GM18868 (cell line): ENCODE data around the gene LMNTD1.
"Not testable (repeated sequence)": the region's sequence is repeated elsewhere in the genome, so short reads cannot be mapped to it uniquely, and the experiment has no call there.

Experiments
- ATAC-seq: cut with Tn5 transposase; IDR thresholded peaks from one replicate; pipeline ENCODE4 v1.9.1; 2021; ENCODE audit warnings: mild to moderate bottlenecking, moderate library complexity; ENCODE audit not compliant: unreplicated experiment

LMNTD1 gene

GRCh38 chr12:25433581-25434325 is 119.3 kb downstream of the LMNTD1 start:
- no peak for ATAC-seq

DNA sequence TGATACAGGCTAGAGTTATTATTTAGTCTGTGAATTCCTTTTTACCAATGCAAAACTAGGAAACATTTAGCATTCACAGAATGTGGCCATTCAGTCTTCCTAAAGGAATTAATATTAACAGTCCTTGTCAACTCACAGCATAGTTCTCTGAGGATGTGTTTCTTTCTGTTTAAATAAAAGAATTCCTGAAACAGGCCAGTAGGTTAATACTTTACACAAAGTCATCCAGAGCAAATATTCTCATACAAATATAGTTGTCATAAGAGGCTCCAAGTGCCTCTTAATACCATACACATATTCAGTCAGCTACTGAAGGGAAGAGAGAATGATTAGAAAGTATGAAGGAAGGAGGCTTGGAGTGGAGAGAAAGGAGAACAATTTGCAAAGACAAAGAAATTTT is 120.1 kb downstream of the LMNTD1 start:
- no peak for ATAC-seq

DNA sequence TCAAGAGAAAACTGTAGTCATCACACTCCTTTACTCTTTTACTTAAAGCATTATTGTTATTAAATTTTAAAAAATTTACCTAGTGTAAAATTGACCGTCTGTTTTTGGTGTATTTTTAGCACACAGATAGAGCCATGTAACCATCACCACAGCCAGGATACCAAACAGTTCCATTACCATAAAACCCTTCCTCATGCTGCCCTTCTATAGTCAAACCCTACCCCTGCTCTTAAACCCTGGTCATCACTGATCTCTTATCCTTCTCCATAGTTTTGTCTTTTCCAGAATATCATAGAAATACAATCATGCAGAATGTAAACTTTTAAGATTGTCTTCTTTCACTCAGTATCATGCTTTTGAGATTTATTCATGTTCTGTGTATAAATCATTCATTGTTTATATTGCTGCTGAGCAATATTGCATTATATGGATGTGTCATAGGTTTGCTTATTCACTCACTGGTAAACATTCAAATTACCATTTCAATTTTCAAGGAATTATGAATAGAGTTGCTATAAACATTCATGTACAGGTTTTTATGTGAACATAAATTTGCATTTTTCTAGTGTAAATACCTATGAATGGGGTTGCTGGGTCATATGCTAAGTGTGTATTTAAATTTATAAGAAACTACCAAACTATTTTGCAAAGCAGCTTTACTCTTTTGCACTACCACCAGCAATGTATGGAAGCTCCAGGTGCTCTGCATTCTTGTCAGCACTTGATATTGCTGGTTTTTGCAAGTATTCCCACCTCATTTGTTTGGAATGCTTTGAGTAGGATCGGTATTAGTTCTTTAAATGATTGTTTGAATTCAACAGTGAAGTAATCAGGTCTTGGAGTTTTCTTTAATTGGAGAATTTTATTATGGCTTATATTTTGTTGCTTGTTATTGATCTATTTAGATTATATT is 125.5 kb downstream of the LMNTD1 start:
- ATAC-seq = no peak

GRCh38 chr12:25426821-25427220 is 126.3 kb downstream of the LMNTD1 start:
- ATAC-seq = not testable (repeated sequence)
